Panc1 (cell line): Measurements from ENCODE around the gene UBE2J2. TPM values are rescaled to one million over a fixed set of nuclear protein-coding genes. Genes with fewer than 3 reads are reported as not detected.

Experiments used
- ATAC-seq: fragments of 200-7000 bp; cut with Tn5 transposase; 2 replicates; pipeline ENCODE4 v1.9.1; 2020; ENCODE audit warnings: mild to moderate bottlenecking, moderate library complexity
- BruUV-seq: library from RNA; stranded (reverse); fragments of 400-500 nt; replicated peaks from 2 replicates; lab custom pipeline; 2021; lab: Mats Ljungman, UMichigan
- CTCF ChIA-PET: fragments of 300-600 bp; sonication (Branson Sonifier 250); formaldehyde crosslinking; loops from one replicate; lab custom pipeline; 2022; ENCODE audit warnings: antibody characterized with exemption; lab: Charles Lee
- POLR2A ChIA-PET: fragments of 300-600 bp; sonication (Branson Sonifier 250); formaldehyde crosslinking; loops from one replicate; lab custom pipeline; 2022; ENCODE audit warnings: antibody characterized with exemption; lab: Charles Lee
- DNase-seq: peaks from one replicate; pipeline ENCODE4 v3.0.0-alpha.2; 2010; ENCODE audit warnings: low read depth, low spot score
- H3K27ac ChIP-seq: 2 replicates; pipeline ENCODE4 v1.5.1; 2011; ENCODE audit warnings: mild to moderate bottlenecking, low read length, inconsistent platforms
- H3K27me3 ChIP-seq: fragments of 200-500 bp; sonication (Bioruptor generic); 2 replicates; pipeline ENCODE4 v1.6.0; 2014; ENCODE audit warnings: low read length, inconsistent platforms; ENCODE audit not compliant: control insufficient read depth, insufficient read depth
- H3K36me3 ChIP-seq: fragments of 200-500 bp; sonication (Bioruptor generic); 2 replicates; pipeline ENCODE4 v1.5.1; 2014; ENCODE audit warnings: inconsistent platforms, mild to moderate bottlenecking, low read length, moderate library complexity; ENCODE audit not compliant: control insufficient read depth, insufficient read depth
- H3K4me1 ChIP-seq: 2 replicates; pipeline ENCODE4 v1.5.1; 2011; ENCODE audit warnings: inconsistent platforms, mild to moderate bottlenecking, low read length, moderate library complexity; ENCODE audit not compliant: control insufficient read depth, insufficient read depth
- H3K4me3 ChIP-seq, 2 experiments: 2 replicates each; pipeline ENCODE4 v1.5.1; 2011 to 2012; ENCODE audit warnings: low read depth in 2 of 2, low read length in 2 of 2, mild to moderate bottlenecking in 2 of 2, inconsistent platforms in 1 of 2, moderate library complexity in 1 of 2
- H3K9me3 ChIP-seq: fragments of 200-500 bp; sonication (Bioruptor generic); 2 replicates; pipeline ENCODE4 v1.5.1; 2014; ENCODE audit warnings: low read depth, mild to moderate bottlenecking, inconsistent platforms, low read length, moderate library complexity; ENCODE audit not compliant: control insufficient read depth, insufficient read depth
- CTCF ChIP-seq: fragments of 450-650 bp; IDR thresholded peaks from 2 replicates; pipeline ENCODE4 v1.5.1; 2017; ENCODE audit warnings: mild to moderate bottlenecking
- POLR2AphosphoS5 ChIP-seq: IDR thresholded peaks from 2 replicates; pipeline ENCODE4 v1.6.1; 2012; ENCODE audit warnings: mild to moderate bottlenecking, low read depth, low read length, moderate library complexity
- REST ChIP-seq, 2 experiments: IDR thresholded peaks; 2 replicates each; pipeline ENCODE4 v1.6.1; 2011 to 2012; ENCODE audit warnings: low read depth in 2 of 2, control low read depth in 1 of 2, low read length in 1 of 2, mild to moderate bottlenecking in 1 of 2, moderate library complexity in 1 of 2; ENCODE audit not compliant: insufficient read depth in 1 of 2
- SIN3A ChIP-seq: IDR thresholded peaks from 2 replicates; pipeline ENCODE4 v1.6.1; 2012; ENCODE audit warnings: low read depth, mild to moderate bottlenecking, low read length, moderate library complexity, borderline replicate concordance; ENCODE audit not compliant: insufficient read depth
- TCF7L2 ChIP-seq: IDR thresholded peaks from 2 replicates; pipeline ENCODE4 v1.6.1; 2011; ENCODE audit warnings: mild to moderate bottlenecking, low read depth, low read length, inconsistent platforms
- in situ Hi-C: cut with HindIII; loops from 2 replicates; pipeline ENCODE4 v1.10.0; 2016; ENCODE audit warnings: low sequenced_read_pairs, low pct_unique_long_range_greater_than_20kb
- intact Hi-C: fragments of 100-400 bp; cut with micrococcal nuclease; formaldehyde crosslinking; loops from one replicate; pipeline ENCODE4 v1.10.0; 2022; ENCODE audit not compliant: unreplicated experiment
- total RNA-seq: library from RNA; stranded (reverse); gene quantifications from one replicate; pipeline ENCODE4 v1.2.1, GENCODE V29; 2021; ENCODE audit not compliant: unreplicated experiment

Gene UBE2J2
- total RNA-seq, 1 experiment from 2014 or later, result 101 TPM

DNA sequence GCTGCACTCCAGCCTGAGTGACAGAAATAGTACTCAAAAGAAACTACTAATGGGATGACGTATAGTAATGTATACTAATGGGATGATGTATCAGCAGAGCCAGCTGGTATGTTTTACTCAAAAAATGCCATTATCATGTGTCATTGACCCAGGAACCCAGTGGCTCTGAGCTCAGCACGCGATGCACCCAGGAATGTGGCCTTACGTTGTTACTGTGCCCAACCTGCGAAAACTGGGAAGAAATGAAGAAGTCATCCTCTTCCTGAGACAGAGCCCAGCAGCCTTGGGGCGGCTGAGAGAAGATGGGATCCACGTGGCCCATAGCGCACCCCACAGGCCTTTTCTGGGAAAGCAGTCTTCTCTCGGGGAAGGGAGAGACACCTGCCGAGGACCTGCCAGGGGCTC, 8.8 kb downstream of the UBE2J2 start:
- Histone ChIP-seq H3K4me1 (peaks cover 3% of the 10 kb centered on the region; the same call in 1 of the 2 replicates), H3K27ac (no peak overlapping the region), H3K36me3 (no peaks in the 10 kb centered on the region; the same call in 1 of the 2 replicates), H3K9me3 (no peaks in the 10 kb centered on the region), H3K27me3 (no peaks in the 10 kb centered on the region), H3K4me3 (no peak overlapping the region)
- TF ChIP-seq TCF7L2 (no peak), SIN3A (no peak), CTCF (no peak), POLR2AphosphoS5 (no peak), REST (IDR thresholded peaks at IDR 0.05; ENCODE audit: insufficient read depth in 1 of 2, low read depth in 2 of 2, low read length in 1 of 2) (no peak)
- DNase-seq, result peak; percentile 93
- POLR2A ChIA-PET, result no interaction called here
- ATAC-seq, result peak; percentile 79
- in situ Hi-C loops (no loop called here), intact Hi-C loops (no loop called here)
- BruUV-seq, result no TSS peak
- CTCF ChIA-PET, result no interaction called here

DNA sequence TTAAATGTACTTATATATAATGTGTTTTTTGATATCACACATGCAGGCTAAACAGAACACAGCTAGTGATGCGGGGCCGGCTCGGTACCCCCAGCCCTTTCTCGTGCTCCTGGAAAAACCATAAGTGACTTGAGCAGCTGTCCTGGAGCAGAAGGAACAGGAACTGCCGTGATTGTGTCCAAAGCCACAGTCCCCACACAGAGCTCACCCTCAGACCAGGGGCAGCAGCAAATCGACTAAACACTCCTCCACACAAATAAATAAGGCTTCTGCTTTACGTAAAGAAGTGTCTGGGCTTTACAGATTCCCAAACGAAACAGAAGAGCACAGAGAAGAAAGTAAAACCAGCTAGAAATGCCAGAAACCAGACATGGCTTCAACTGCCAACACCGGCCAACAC, 9.6 kb downstream of the UBE2J2 start:
- BruUV-seq, result no TSS peak
- intact Hi-C loops (no loop called here), in situ Hi-C loops (no loop called here)
- H3K4me3 ChIP-seq, result no peak overlapping the region
- 0 out of 2 replicates have a peak, but pooled peaks cover 3% of the 10 kb centered on the region for H3K4me1 ChIP-seq
- DNase-seq (no peak), ATAC-seq (no peak)
- TF ChIP-seq SIN3A (no peak), REST (IDR thresholded peaks at IDR 0.05; ENCODE audit: insufficient read depth in 1 of 2, low read depth in 2 of 2, low read length in 1 of 2) (no peak), POLR2AphosphoS5 (no peak), TCF7L2 (no peak), CTCF (no peak)
- ChIA-PET POLR2A (interaction anchor here (0.6 kb wide), 2 partner anchors 10 to 13 kb away, joined by 5 to 8 read pairs; partner anchors contain the start of gene UBE2J2), CTCF (no interaction called here)
- no peak overlapping the region for H3K27ac ChIP-seq
- H3K36me3 ChIP-seq, result no peaks in the 10 kb centered on the region; the same call in 1 of the 2 replicates
- H3K27me3 ChIP-seq, result no peaks in the 10 kb centered on the region
- H3K9me3 ChIP-seq, result no peaks in the 10 kb centered on the region
